ENCODE measurements around the gene LRATD1. TPM values are rescaled to one million over a fixed set of nuclear protein-coding genes. Genes with fewer than 3 reads are reported as not detected.
A peak's percentile ranks its signal among the peaks of the same experiment; 100 is the strongest.

The LRATD1 gene, protein sequence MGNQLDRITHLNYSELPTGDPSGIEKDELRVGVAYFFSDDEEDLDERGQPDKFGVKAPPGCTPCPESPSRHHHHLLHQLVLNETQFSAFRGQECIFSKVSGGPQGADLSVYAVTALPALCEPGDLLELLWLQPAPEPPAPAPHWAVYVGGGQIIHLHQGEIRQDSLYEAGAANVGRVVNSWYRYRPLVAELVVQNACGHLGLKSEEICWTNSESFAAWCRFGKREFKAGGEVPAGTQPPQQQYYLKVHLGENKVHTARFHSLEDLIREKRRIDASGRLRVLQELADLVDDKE
- not detected for polyA plus RNA-seq (ENCODE audit: low read depth in 6 of 6)

DNA sequence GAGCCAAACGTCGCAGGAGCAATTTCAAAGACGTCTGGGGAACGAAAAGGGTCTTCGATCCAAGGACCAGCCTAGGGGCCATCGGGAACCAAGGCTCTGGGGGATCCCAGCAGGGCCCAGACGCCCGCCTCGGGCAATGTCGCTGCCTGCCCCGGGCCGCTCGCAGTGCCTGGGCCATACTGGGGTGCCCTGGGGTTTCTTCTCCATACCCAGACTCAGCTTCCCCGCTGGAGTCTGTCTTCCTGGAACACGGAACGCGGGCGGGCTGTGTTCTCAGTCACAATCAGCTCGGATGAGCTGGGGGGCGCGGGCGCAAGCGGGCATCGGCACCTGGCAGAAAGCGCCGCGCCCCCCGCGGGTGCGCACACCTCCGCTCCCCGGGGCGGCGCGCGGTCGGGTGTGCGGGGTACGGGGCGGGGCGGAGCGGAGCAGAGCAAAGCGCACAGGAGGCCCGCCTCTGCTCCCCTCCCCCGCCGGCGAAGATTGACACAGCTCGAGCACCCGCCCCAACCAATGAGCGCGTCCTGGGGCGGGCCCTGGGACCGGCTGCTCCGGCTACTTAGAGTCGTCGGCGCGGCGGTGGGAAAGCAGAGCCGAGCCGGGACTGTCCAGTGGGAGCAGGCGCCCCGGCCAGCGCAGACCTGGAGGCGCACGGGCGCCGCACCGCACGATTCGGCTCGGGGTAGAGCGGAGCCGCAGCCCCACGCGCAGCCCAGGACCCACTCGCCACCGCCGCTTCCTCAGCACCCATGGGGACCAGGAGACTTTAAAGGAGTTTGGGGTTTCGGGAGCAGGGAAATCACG lies at the start of gene LRATD1:
Gene LRATD1, plus strand, starts transcription at position 585 of the 804 bp plus-strand sequence. CDS start 1,263 bp downstream, outside the sequence.
- Mint-ChIP-seq H3K36me3 (no peaks in the 10 kb centered on the region), H3K9me3 (peaks cover 0 to 11% (median 4%) of the 10 kb centered on the region in 7 donors), H3K27ac (no peak within 1 kb of the TSS), H3K4me3 (peak within 1 kb of the TSS in 1 of 8 donors; percentile 57), H3K27me3 (peaks cover 48 to 79% (median 52%) of the 10 kb centered on the region in 3 donors), H3K4me1 (no peaks in the 10 kb centered on the region)
- no peak for ATAC-seq (ENCODE audit: low read depth in 2 of 2)
- no peak for DNase-seq

GRCh38 chr2:14583059-14583458 lies 49.5 kb upstream of the LRATD1 start:
- no peak overlapping the region for H3K4me3 Mint-ChIP-seq
- no peaks in the 10 kb centered on the region for H3K36me3 Mint-ChIP-seq
- no peak overlapping the region for H3K27ac Mint-ChIP-seq
- DNase-seq, result no peak
- no peaks in the 10 kb centered on the region for H3K4me1 Mint-ChIP-seq
- peaks cover 0 to 7% (median 2%) of the 10 kb centered on the region in 7 donors for H3K9me3 Mint-ChIP-seq
- H3K27me3 Mint-ChIP-seq, result no peaks in the 10 kb centered on the region
- ATAC-seq (ENCODE audit: low read depth in 2 of 2), result no peak

DNA sequence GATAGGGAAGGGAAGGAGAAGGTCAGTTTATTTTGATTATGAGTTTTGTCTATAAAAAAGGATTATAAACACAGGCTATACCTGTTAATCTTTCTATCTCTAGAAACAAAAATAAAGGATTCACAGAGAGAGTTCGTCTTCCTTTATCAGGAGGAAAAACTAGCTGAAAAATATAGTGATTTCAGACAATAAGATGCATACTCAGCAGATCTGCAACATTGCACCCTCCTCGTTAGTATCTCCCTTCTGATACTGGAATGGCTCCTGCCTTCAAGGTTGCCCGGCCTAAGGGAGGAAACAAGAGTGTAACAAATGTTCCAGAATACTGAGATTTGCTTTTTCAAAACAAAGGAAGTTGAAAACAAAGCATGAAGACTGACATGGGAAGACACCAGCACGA lies 48.7 kb upstream of the LRATD1 start:
- no peak for ATAC-seq (ENCODE audit: low read depth in 2 of 2)
- H3K27me3 Mint-ChIP-seq, result no peaks in the 10 kb centered on the region
- H3K4me1 Mint-ChIP-seq, result no peaks in the 10 kb centered on the region
- DNase-seq, result no peak
- peaks cover 0 to 7% (median 2%) of the 10 kb centered on the region in 7 donors for H3K9me3 Mint-ChIP-seq
- H3K4me3 Mint-ChIP-seq, result no peak overlapping the region
- H3K36me3 Mint-ChIP-seq, result no peaks in the 10 kb centered on the region
- H3K27ac Mint-ChIP-seq, result no peak overlapping the region

DNA sequence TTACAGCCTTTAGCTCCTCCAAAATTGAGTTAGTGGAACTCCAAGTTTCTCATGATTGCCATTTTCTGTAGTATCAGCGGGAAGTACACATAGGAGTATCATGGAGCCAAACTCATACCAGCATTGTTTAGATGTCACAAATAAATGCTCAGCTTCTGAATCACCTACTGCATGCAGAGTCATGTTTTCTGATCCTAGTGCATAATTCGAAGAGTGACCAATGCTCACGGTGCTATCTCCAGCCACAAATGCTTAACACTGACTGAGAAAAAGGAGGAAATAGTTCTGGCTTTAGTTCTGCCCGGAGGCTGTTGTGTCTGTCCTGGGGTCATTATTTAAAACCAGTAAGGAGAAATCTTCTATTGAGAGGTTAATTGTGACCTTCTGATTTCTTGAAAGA lies 45.4 kb upstream of the LRATD1 start:
- no peak for ATAC-seq (ENCODE audit: low read depth in 2 of 2)
- no peak for DNase-seq
- Mint-ChIP-seq H3K27me3 (no peaks in the 10 kb centered on the region), H3K4me1 (no peaks in the 10 kb centered on the region), H3K9me3 (peaks cover 0 to 7% (median 2%) of the 10 kb centered on the region in 7 donors), H3K27ac (no peak overlapping the region), H3K4me3 (no peak overlapping the region), H3K36me3 (no peaks in the 10 kb centered on the region)

- ATAC-seq (ENCODE audit: low read depth in 2 of 2) (no peak), DNase-seq (no peak)
- Mint-ChIP-seq H3K27ac (peak overlapping the region in 1 of 6 donors; percentile 59), H3K4me1 (no peaks in the 10 kb centered on the region), H3K9me3 (peaks cover 0 to 6% (median 3%) of the 10 kb centered on the region in 7 donors), H3K36me3 (no peaks in the 10 kb centered on the region), H3K4me3 (no peak overlapping the region), H3K27me3 (no peaks in the 10 kb centered on the region)
Measured at GRCh38 chr2:14601156-14601770, 31.3 kb upstream of the LRATD1 start.

GRCh38 chr2:14602309-14602708 lies 30.2 kb upstream of the LRATD1 start:
- no peak overlapping the region for H3K4me3 Mint-ChIP-seq
- no peaks in the 10 kb centered on the region for H3K4me1 Mint-ChIP-seq
- H3K27me3 Mint-ChIP-seq, result no peaks in the 10 kb centered on the region
- ATAC-seq (ENCODE audit: low read depth in 2 of 2), result no peak
- H3K9me3 Mint-ChIP-seq, result peaks cover 0 to 6% (median 3%) of the 10 kb centered on the region in 7 donors
- no peaks in the 10 kb centered on the region for H3K36me3 Mint-ChIP-seq
- no peak overlapping the region for H3K27ac Mint-ChIP-seq
- no peak for DNase-seq

- ATAC-seq (ENCODE audit: low read depth in 2 of 2) (no peak), DNase-seq (no peak)
- Mint-ChIP-seq H3K36me3 (no peaks in the 10 kb centered on the region), H3K4me1 (no peaks in the 10 kb centered on the region), H3K27me3 (no peaks in the 10 kb centered on the region), H3K9me3 (peaks cover 0 to 6% (median 0%) of the 10 kb centered on the region in 7 donors), H3K4me3 (no peak overlapping the region), H3K27ac (no peak overlapping the region)
Measured at GRCh38 chr2:14603676-14604075, 28.8 kb upstream of the LRATD1 start.

DNA sequence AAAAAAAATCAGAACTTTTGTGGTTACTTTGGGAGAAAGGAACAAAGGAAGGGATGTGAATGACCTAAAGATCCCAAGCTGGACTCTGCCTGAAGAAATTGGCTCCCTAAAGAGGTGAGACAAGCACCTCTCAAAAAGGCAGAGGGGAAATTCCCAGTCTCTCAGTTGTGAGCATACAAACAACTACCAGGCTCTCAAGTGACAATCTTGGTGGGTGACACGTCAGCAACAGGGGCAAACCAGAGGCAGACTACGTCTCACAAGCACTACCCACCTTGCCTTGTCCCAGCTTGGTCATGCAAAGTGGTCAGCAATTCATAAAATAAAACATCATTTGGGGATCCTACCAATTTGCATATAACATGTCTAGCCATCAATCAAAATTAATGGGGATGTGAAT lies 24.3 kb upstream of the LRATD1 start:
- Mint-ChIP-seq H3K27ac (no peak overlapping the region), H3K4me1 (no peaks in the 10 kb centered on the region), H3K9me3 (peaks cover 0 to 3% (median 0%) of the 10 kb centered on the region in 7 donors), H3K27me3 (no peaks in the 10 kb centered on the region), H3K36me3 (no peaks in the 10 kb centered on the region), H3K4me3 (no peak overlapping the region)
- no peak for DNase-seq
- no peak for ATAC-seq (ENCODE audit: low read depth in 2 of 2)

- no peaks in the 10 kb centered on the region for H3K36me3 Mint-ChIP-seq
- H3K9me3 Mint-ChIP-seq, result peaks cover 0 to 3% (median 0%) of the 10 kb centered on the region in 7 donors
- H3K27ac Mint-ChIP-seq, result no peak overlapping the region
Measured at GRCh38 chr2:14614017-14614416, 18.5 kb upstream of the LRATD1 start.

DNA sequence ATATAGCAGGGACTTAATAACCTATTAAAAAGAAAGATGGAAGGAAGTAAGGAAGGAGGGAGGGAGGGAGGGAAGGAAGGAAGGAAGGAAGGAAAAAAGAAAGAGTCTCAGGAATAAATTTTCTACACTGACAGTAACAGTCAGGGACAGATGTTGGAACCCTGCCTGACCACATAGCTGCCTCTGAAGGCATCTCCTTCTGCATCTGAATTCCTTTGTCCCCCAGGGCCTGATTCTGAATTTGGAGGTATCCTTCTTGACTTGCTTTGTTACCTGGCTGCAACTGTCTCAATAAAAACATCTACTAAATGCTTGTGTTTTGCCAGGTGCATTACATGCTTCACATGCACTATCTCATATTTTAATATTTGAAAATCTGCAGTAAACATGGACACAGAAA lies 17.4 kb upstream of the LRATD1 start:
- no peaks in the 10 kb centered on the region for H3K36me3 Mint-ChIP-seq

More at GRCh38 chr2:14614017-14614416, 18.5 kb upstream of the LRATD1 start:
- no peak for DNase-seq
- H3K4me3 Mint-ChIP-seq, result no peak overlapping the region
- H3K4me1 Mint-ChIP-seq, result no peaks in the 10 kb centered on the region
- ATAC-seq (ENCODE audit: low read depth in 2 of 2), result no peak
- no peaks in the 10 kb centered on the region for H3K27me3 Mint-ChIP-seq

GRCh38 chr2:14615760-14616159 lies 16.8 kb upstream of the LRATD1 start:
- no peaks in the 10 kb centered on the region for H3K27me3 Mint-ChIP-seq
- no peak overlapping the region for H3K4me3 Mint-ChIP-seq
- H3K9me3 Mint-ChIP-seq, result peaks cover 0 to 3% (median 2%) of the 10 kb centered on the region in 7 donors
- H3K27ac Mint-ChIP-seq, result no peak overlapping the region
- DNase-seq (no peak), ATAC-seq (ENCODE audit: low read depth in 2 of 2) (no peak)
- no peaks in the 10 kb centered on the region for H3K36me3 Mint-ChIP-seq
- H3K4me1 Mint-ChIP-seq, result no peaks in the 10 kb centered on the region

More for the DNA sequence above, 17.4 kb upstream of the LRATD1 start:
- no peaks in the 10 kb centered on the region for H3K27me3 Mint-ChIP-seq
- ATAC-seq (ENCODE audit: low read depth in 2 of 2), result no peak
- H3K4me3 Mint-ChIP-seq, result no peak overlapping the region
- no peak overlapping the region for H3K27ac Mint-ChIP-seq
- DNase-seq, result no peak
- H3K9me3 Mint-ChIP-seq, result peaks cover 0 to 3% (median 0%) of the 10 kb centered on the region in 7 donors
- H3K4me1 Mint-ChIP-seq, result no peaks in the 10 kb centered on the region

DNA sequence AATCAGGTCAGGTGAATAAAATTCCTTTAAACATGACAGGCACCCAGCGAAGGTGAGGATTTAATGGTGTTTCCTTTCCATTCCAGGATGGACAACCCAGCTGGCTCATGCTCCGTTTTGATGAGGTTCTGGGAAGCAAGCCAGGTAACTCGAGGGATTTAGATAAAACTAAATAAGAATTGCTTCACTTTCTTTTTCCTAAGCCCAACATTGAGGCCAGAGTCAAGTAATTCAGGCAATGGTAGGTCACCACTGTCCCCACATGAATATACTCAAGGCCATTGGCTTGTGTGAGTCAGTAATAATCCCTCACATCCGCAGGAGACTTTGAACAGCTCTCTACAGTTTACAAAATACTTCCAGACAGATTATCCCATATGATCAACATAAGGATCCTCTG lies 16.2 kb upstream of the LRATD1 start:
- ATAC-seq (ENCODE audit: low read depth in 2 of 2) (no peak), DNase-seq (no peak)
- H3K27ac Mint-ChIP-seq, result no peak overlapping the region
- H3K36me3 Mint-ChIP-seq, result no peaks in the 10 kb centered on the region
- H3K27me3 Mint-ChIP-seq, result peaks cover 0 to 3% (median 0%) of the 10 kb centered on the region in 3 donors
- H3K9me3 Mint-ChIP-seq, result peaks cover 0 to 3% (median 0%) of the 10 kb centered on the region in 7 donors
- H3K4me1 Mint-ChIP-seq, result no peaks in the 10 kb centered on the region
- H3K4me3 Mint-ChIP-seq, result no peak overlapping the region

GRCh38 chr2:14616950-14617349 lies 15.6 kb upstream of the LRATD1 start:
- no peak for DNase-seq
- H3K9me3 Mint-ChIP-seq, result peaks cover 0 to 5% (median 0%) of the 10 kb centered on the region in 7 donors
- H3K27me3 Mint-ChIP-seq, result peaks cover 0 to 3% (median 0%) of the 10 kb centered on the region in 3 donors
- no peak for ATAC-seq (ENCODE audit: low read depth in 2 of 2)
- no peak overlapping the region for H3K4me3 Mint-ChIP-seq
- no peaks in the 10 kb centered on the region for H3K4me1 Mint-ChIP-seq
- no peaks in the 10 kb centered on the region for H3K36me3 Mint-ChIP-seq
- no peak overlapping the region for H3K27ac Mint-ChIP-seq

Measured in naive B cell (primary cell).